ENCODE data around the gene RNF187. TPM values are rescaled to one million over a fixed set of nuclear protein-coding genes. Genes with fewer than 3 reads are reported as not detected.

RNF187 gene
- total RNA-seq = 85.3 and 106 TPM in 2 replicates

DNA sequence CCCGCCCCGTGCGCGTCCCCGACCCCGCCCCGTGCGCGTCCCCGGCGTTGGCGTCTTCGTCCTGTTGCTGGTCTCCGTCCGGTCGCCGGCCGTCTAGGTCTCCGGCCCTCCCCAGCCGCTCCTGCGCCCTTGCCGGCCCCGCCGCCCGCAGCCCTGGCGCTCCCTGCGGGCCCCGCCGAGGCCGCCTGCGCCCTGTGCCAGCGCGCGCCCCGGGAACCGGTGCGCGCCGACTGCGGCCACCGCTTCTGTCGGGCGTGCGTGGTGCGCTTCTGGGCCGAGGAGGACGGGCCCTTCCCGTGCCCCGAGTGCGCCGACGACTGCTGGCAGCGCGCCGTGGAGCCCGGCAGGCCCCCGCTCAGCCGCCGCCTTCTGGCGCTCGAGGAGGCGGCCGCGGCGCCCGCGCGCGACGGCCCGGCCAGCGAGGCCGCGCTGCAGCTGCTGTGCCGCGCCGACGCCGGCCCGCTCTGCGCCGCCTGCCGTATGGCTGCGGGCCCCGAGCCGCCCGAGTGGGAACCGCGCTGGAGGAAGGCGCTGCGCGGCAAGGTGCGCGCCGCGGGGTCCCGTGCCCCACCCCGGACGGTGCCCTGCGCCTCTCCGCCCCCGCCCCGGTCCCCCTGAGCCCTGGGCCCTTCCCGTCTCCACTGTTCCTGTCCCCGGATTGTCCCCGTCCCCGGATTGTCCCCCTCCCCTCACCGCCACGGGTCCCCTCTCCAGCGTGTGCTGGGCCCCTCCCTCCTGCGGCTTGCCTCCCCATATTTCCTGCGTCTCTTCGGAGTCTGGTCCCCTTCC is at the start of gene RNF187:
Gene RNF187 (plus strand): TSS at position 47 of the 789 bp plus-strand sequence.

Other genes with a start within 250 kb of the RNF187 start
- 17.1 and 28.7 TPM in 2 replicates for gene TRIM11, start 80.5 kb upstream of the RNF187 start, total RNA-seq
- 1.2 TPM in 1 of 2 replicates, not detected in the other for gene TRIM17, start 70.5 kb upstream of the RNF187 start, total RNA-seq
- gene RHOU, start 248.1 kb downstream of the RNF187 start, total RNA-seq = 11.8 and 12.4 TPM in 2 replicates